DMS153 treated with DMSO at 0.1 percent for 48 hours (cell line): Measurements from ENCODE around the gene TSPO.

Experiments used
- DNase-seq: peaks from one replicate; lab custom pipeline; 2025; ENCODE audit not compliant: unreplicated experiment; lab: John Stamatoyannopoulos, UW

TSPO gene

GRCh38 chr22:43199541-43199940 lies 48.2 kb downstream of the TSPO start:
- DNase-seq: no peak

GRCh38 chr22:43200031-43200430 lies 48.7 kb downstream of the TSPO start:
- DNase-seq: no peak

GRCh38 chr22:43200555-43200954 lies 49.2 kb downstream of the TSPO start:
- DNase-seq: no peak

GRCh38 chr22:43201486-43202219 lies 50.3 kb downstream of the TSPO start:
- DNase-seq: no peak

- DNase-seq: no peak
Observed at GRCh38 chr22:43202326-43202725, 51.0 kb downstream of the TSPO start.

GRCh38 chr22:43202756-43203410 lies 51.5 kb downstream of the TSPO start:
- no peak for DNase-seq

GRCh38 chr22:43203471-43203981 lies 52.2 kb downstream of the TSPO start:
- no peak for DNase-seq

- DNase-seq: no peak
Observed at GRCh38 chr22:43205261-43205691, 53.9 kb downstream of the TSPO start.

GRCh38 chr22:43205748-43206508 lies 54.6 kb downstream of the TSPO start:
- DNase-seq: no peak

GRCh38 chr22:43206509-43207161 lies 55.3 kb downstream of the TSPO start:
- no peak for DNase-seq

GRCh38 chr22:43207386-43207785 lies 56.0 kb downstream of the TSPO start:
- DNase-seq: no peak

GRCh38 chr22:43207849-43208702 lies 56.7 kb downstream of the TSPO start:
- no peak for DNase-seq

GRCh38 chr22:43208703-43209522 lies 57.6 kb downstream of the TSPO start:
- no peak for DNase-seq

- no peak for DNase-seq
Observed at GRCh38 chr22:43209523-43209890, 58.1 kb downstream of the TSPO start.

GRCh38 chr22:43209971-43210370 lies 58.6 kb downstream of the TSPO start:
- DNase-seq: no peak

GRCh38 chr22:43210631-43211515 lies 59.5 kb downstream of the TSPO start:
- no peak for DNase-seq

GRCh38 chr22:43211941-43212433 lies 60.6 kb downstream of the TSPO start:
- DNase-seq: no peak

GRCh38 chr22:43212434-43212952 lies 61.1 kb downstream of the TSPO start:
- no peak for DNase-seq
